K562 (cell line): Measurements from ENCODE around the gene PATJ. TPM values are rescaled to one million over a fixed set of nuclear protein-coding genes. Genes with fewer than 3 reads are reported as not detected.

ENCODE experiments used
- ATAC-seq: fragments of 200-7000 bp; cut with Tn5 transposase; 3 replicates; pipeline ENCODE4 v1.9.1; 2020; ENCODE audit warnings: moderate library complexity
- BruUV-seq: library from RNA; stranded (reverse); fragments of 400-500 nt; replicated peaks from 2 replicates; lab custom pipeline; 2021; lab: Mats Ljungman, UMichigan
- CTCF ChIA-PET: fragments of 300-600 bp; formaldehyde crosslinking; extraction: SDS; loops from one replicate; lab custom pipeline; 2021; ENCODE audit warnings: low intra/inter-chr PET ratio; lab: Yijun Ruan, JAX
- POLR2A ChIA-PET: fragments of 300-600, 350-650 bp; sonication (Branson Sonifier 250); formaldehyde crosslinking; extraction: SDS; loops from one replicate; lab custom pipeline; 2021; ENCODE audit warnings: antibody characterized with exemption, inconsistent platforms; lab: Yijun Ruan, JAX
- DNase-seq, 4 experiments: peaks; one replicate each; pipeline versions ENCODE4 v3.0.0 to v3.0.0-alpha.2; 2011 to 2018; ENCODE audit warnings: low spot score in 3 of 4, mixed read lengths in 3 of 4; ENCODE audit errors: extremely low read depth in 1 of 4
- FAIRE-seq: peaks from 2 replicates; lab custom pipeline; 2011; peaks lifted over from hg19 to GRCh38; lab: Jason Lieb, UNC
- H2AFZ ChIP-seq: 2 replicates; pipeline ENCODE4 v1.6.0; 2011; ENCODE audit warnings: low read depth, low read length, control low read depth, inconsistent platforms
- H3K27ac ChIP-seq: fragments of 200-600 bp; 3 replicates; pipeline ENCODE4 v1.8.0; 2011; ENCODE audit warnings: low read depth, mild to moderate bottlenecking, control low read depth, inconsistent platforms, low read length, moderate library complexity, mixed read lengths; ENCODE audit errors: extremely low read depth
- H3K27me3 ChIP-seq, 2 experiments: fragments of 300-600 bp in 1 of 2; 2 replicates in 1 of 2; 3 replicates in 1 of 2; pipeline versions ENCODE4 v1.6.0 to v1.8.0; 2011; ENCODE audit warnings: inconsistent platforms in 2 of 2, low read length in 2 of 2, mild to moderate bottlenecking in 1 of 2, mixed read lengths in 1 of 2, moderate library complexity in 1 of 2; ENCODE audit not compliant: control insufficient read depth in 2 of 2, insufficient read depth in 2 of 2
- H3K36me3 ChIP-seq: fragments of 300-600 bp; 3 replicates; pipeline ENCODE4 v1.8.0; 2011; ENCODE audit warnings: mild to moderate bottlenecking, low read length, inconsistent platforms; ENCODE audit not compliant: control insufficient read depth, insufficient read depth
- H3K4me1 ChIP-seq, 2 experiments: fragments of 200-600 bp in 1 of 2; replicated peaks in 1 of 2; 2 replicates in 1 of 2; 3 replicates in 1 of 2; pipeline versions ENCODE4 v1.5.1 to v1.8.0; 2011; ENCODE audit warnings: inconsistent platforms in 2 of 2, low read length in 2 of 2, mild to moderate bottlenecking in 1 of 2, mixed read lengths in 1 of 2, moderate library complexity in 1 of 2; ENCODE audit not compliant: control insufficient read depth in 2 of 2, insufficient read depth in 2 of 2
- H3K4me2 ChIP-seq: 2 replicates; pipeline ENCODE4 v1.6.1; 2011; ENCODE audit warnings: low read length, control low read depth, inconsistent platforms, mixed read lengths; ENCODE audit not compliant: insufficient read depth
- H3K4me3 ChIP-seq: fragments of 200-600 bp; sonication (generic), shearing (Covaris generic); 2 replicates; pipeline ENCODE4 v1.5.1; 2016; ENCODE audit warnings: control low read depth, inconsistent platforms
- H3K79me2 ChIP-seq: fragments of 200-600 bp; 3 replicates; pipeline ENCODE4 v1.8.0; 2011; ENCODE audit warnings: low read length, inconsistent platforms; ENCODE audit not compliant: control insufficient read depth, insufficient read depth
- H3K9ac ChIP-seq, 2 experiments: 2 replicates each; pipeline versions ENCODE4 v1.6.0 to v1.6.1; 2011; ENCODE audit warnings: low read depth in 2 of 2, low read length in 2 of 2, control low read depth in 1 of 2, inconsistent platforms in 1 of 2, mild to moderate bottlenecking in 1 of 2, mixed read lengths in 1 of 2; ENCODE audit not compliant: insufficient read depth in 1 of 2
- H3K9me1 ChIP-seq: one replicate; pipeline ENCODE4 v1.6.0; 2011; ENCODE audit warnings: inconsistent platforms, mild to moderate bottlenecking, low read length, moderate library complexity; ENCODE audit not compliant: control insufficient read depth, insufficient read depth
- H3K9me3 ChIP-seq: replicated peaks from 2 replicates; pipeline ENCODE4 v1.5.1; 2011; ENCODE audit warnings: low read depth, low read length, inconsistent platforms; ENCODE audit not compliant: control insufficient read depth, insufficient read depth
- H4K20me1 ChIP-seq: replicated peaks from 2 replicates; pipeline ENCODE4 v1.6.1; 2011; ENCODE audit warnings: low read length, inconsistent platforms, mixed read lengths; ENCODE audit not compliant: control insufficient read depth, insufficient read depth
- GTF2F1 ChIP-seq: IDR thresholded peaks from 2 replicates; pipeline ENCODE4 v1.6.1; 2011; ENCODE audit warnings: low read depth, low read length, improper control_type of control experiment
- NONO ChIP-seq, 2 experiments: fragments of 200-400 bp in 1 of 2; fragments of 450-650 bp in 1 of 2; formaldehyde crosslinking in 1 of 2; IDR thresholded peaks; 2 replicates each; pipeline ENCODE4 v1.6.1; 2017; ENCODE audit warnings: low read depth in 2 of 2, mild to moderate bottlenecking in 2 of 2, moderate library complexity in 2 of 2, low read length in 1 of 2
- RBM25 ChIP-seq: fragments of 200-400 bp; formaldehyde crosslinking; IDR thresholded peaks from 2 replicates; pipeline ENCODE4 v1.6.1; 2018; ENCODE audit warnings: low read length, low read depth, moderate library complexity; ENCODE audit not compliant: severe bottlenecking
- SMARCB1 ChIP-seq: IDR thresholded peaks from 2 replicates; pipeline ENCODE4 v1.6.1; 2011; ENCODE audit warnings: improper control_type of control experiment, low read depth; ENCODE audit not compliant: insufficient read length
- SMARCE1 ChIP-seq: fragments of 450-650 bp; IDR thresholded peaks from 2 replicates; pipeline ENCODE4 v1.7.1; 2016; ENCODE audit warnings: mild to moderate bottlenecking
- TCF15 ChIP-seq: fragments of 250-450 bp; sonication (Bioruptor Pico); IDR thresholded peaks from 2 replicates; pipeline ENCODE4 v1.8.0; 2022; ENCODE audit warnings: moderate library complexity, mild to moderate bottlenecking, inconsistent platforms
- TRIM25 ChIP-seq: fragments of 450-650 bp; IDR thresholded peaks from 2 replicates; pipeline ENCODE4 v1.7.0; 2016; ENCODE audit warnings: borderline replicate concordance
- ZNF431 ChIP-seq: sonication (generic); formaldehyde crosslinking; IDR thresholded peaks from 2 replicates; pipeline ENCODE4 v1.8.0; 2022; ENCODE audit warnings: mild to moderate bottlenecking, missing genetic modification reagents
- ZNF445 ChIP-seq: fragments of 250-450 bp; sonication (Bioruptor Pico); IDR thresholded peaks from 2 replicates; pipeline ENCODE4 v1.4.0; 2020; ENCODE audit warnings: low read depth, mild to moderate bottlenecking, moderate library complexity
- ZNF655 ChIP-seq: fragments of 250-450 bp; sonication (Bioruptor Pico); IDR thresholded peaks from 2 replicates; pipeline ENCODE4 v1.5.0; 2021
- WGBS: fragments of 100-300 bp; shearing (Covaris generic); methylation state at CpG from one replicate; pipeline ENCODE4 v1.1.6; 2016; ENCODE audit warnings: low coverage, mixed read lengths; ENCODE audit not compliant: insufficient coverage; ENCODE audit errors: missing lambda C conversion rate; 5-methylcytosine and 5-hydroxymethylcytosine counted together
- in situ Hi-C: fragments of 300-500 bp; cut with MboI; formaldehyde crosslinking; loops from 4 replicates; pipeline ENCODE4 v1.15.0; 2018; ENCODE audit warnings: inconsistent platforms, mixed read lengths
- intact Hi-C: fragments of 100-400 bp; cut with micrococcal nuclease; formaldehyde crosslinking; loops from 2 replicates; pipeline ENCODE4 v1.14.2; 2022
- polyA plus RNA-seq, 8 experiments: library from polyadenylated mRNA; depleted of rRNA in 4 of 8; stranded (reverse) in 5 of 8; unstranded in 3 of 8; fragments of >200 nt; fragmentation: Nextera tagmentation in 2 of 8; fragmentation: Illumina TruSeq in 1 of 8; extraction: Ambion mirVana in 2 of 8; extraction: Trizol in 1 of 8; gene quantifications; 2 replicates each; pipeline versions ENCODE4 v1.2.1 to v1.2.3, GENCODE V29; 2011 to 2014; ENCODE audit warnings: inconsistent platforms in 1 of 8, missing spikeins in 1 of 8
- total RNA-seq, 7 experiments: library from RNA; depleted of rRNA in 6 of 7; stranded (reverse); fragments of >200 nt in 6 of 7; fragmentation: Illumina TruSeq in 2 of 7; extraction: Trizol in 2 of 7; gene quantifications; 2 replicates each; pipeline versions ENCODE4 v1.2.1 to v1.2.3, GENCODE V29; 2011 to 2021; ENCODE audit warnings: low replicate concordance in 1 of 7

Gene PATJ
- total and polyA plus RNA-seq, 9 of the 15 experiments (the other 6 are each of a cell fraction or from before 2014, with no cell fraction given), result 0.22 TPM; not detected in 8

- Histone ChIP-seq H3K36me3 (no peaks in the 10 kb centered on the region), H3K27ac (no peak overlapping the region), H4K20me1 (no peaks in the 10 kb centered on the region), H3K79me2 (no peaks in the 10 kb centered on the region), H3K4me1 (no peaks in the 10 kb centered on the region)
- DNase-seq (no peak), FAIRE-seq (no peak), ATAC-seq (no peak)
- no TSS peak for BruUV-seq
- POLR2A ChIA-PET, result no interaction called here
- WGBS, result 0% methylated on average over 2 of the region's 3 CpGs
- intact Hi-C loops, result no loop called here
- CTCF ChIA-PET, result no interaction called here
- no peak for TF ChIP-seq TRIM25
- no peak for TF ChIP-seq RBM25
- TF ChIP-seq NONO (IDR thresholded peaks at IDR 0.05; ENCODE audit: low read depth in 2 of 2, low read length in 1 of 2), result no peak
- TF ChIP-seq ZNF431, result no peak
- TF ChIP-seq ZNF445, result no peak
- no peak for TF ChIP-seq SMARCE1
- no peak for TF ChIP-seq ZNF655 (CRISPR knock-in tag)
- no peak for TF ChIP-seq SMARCB1
- no peak for TF ChIP-seq GTF2F1
- TF ChIP-seq TCF15 (CRISPR knock-in tag), result no peak
- TF ChIP-seq, all 486 proteins: peak for 0
- Histone ChIP-seq H3K4me3 (no peak overlapping the region), H3K9me3 (no peaks in the 10 kb centered on the region), H3K9me1 (no peaks in the 10 kb centered on the region), H3K9ac (no peak overlapping the region), H3K4me2 (no peak overlapping the region), H2AFZ (no peak overlapping the region), H3K27me3 (peaks cover 4 to 24% of the 10 kb centered on the region in 2 experiments; a peak in 2 of 5 replicates)
- in situ Hi-C loops, result no loop called here
These were observed 481.9 kb downstream of the PATJ start for GRCh38 chr1:62224182-62224581.
